WTC11 (cell line): Measurements from ENCODE around the gene VTN. TPM values are rescaled to one million over a fixed set of nuclear protein-coding genes. Genes with fewer than 3 reads are reported as not detected.

Experiments used
- ATAC-seq: fragments of 200-7000 bp; cut with Tn5 transposase; 2 replicates; pipeline ENCODE4 v1.10.0; 2021; ENCODE audit warnings: mild to moderate bottlenecking, moderate library complexity
- CTCF ChIA-PET: fragments of 300-600 bp; sonication (Branson Sonifier 250); formaldehyde crosslinking; loops from one replicate; lab custom pipeline; 2021; ENCODE audit warnings: antibody characterized with exemption; lab: Charles Lee
- POLR2A ChIA-PET: fragments of 350-600 bp; sonication (Branson Sonifier 250); formaldehyde crosslinking; loops from one replicate; lab custom pipeline; 2021; ENCODE audit warnings: antibody characterized with exemption; lab: Charles Lee
- DNase-seq: peaks from one replicate; pipeline ENCODE4 v3.0.0; 2021; ENCODE audit warnings: low spot score
- H3K27ac Mint-ChIP-seq: 2 replicates; pipeline ENCODE4 v1.8.0; 2021; ENCODE audit warnings: mixed read lengths
- H3K27me3 Mint-ChIP-seq: 2 replicates; pipeline ENCODE4 v1.8.0; 2021; ENCODE audit warnings: low read depth, mild to moderate bottlenecking, moderate library complexity, mixed read lengths
- H3K36me3 Mint-ChIP-seq: 2 replicates; pipeline ENCODE4 v1.8.0; 2021; ENCODE audit warnings: mixed read lengths
- H3K4me1 Mint-ChIP-seq: 2 replicates; pipeline ENCODE4 v1.8.0; 2022; ENCODE audit warnings: mixed read lengths
- H3K4me3 Mint-ChIP-seq: 2 replicates; pipeline ENCODE4 v1.8.0; 2021; ENCODE audit warnings: mild to moderate bottlenecking, moderate library complexity, mixed read lengths
- H3K9me3 Mint-ChIP-seq: 2 replicates; pipeline ENCODE4 v1.8.0; 2021; ENCODE audit warnings: mixed read lengths
- ARID4B ChIP-seq: sonication (generic); formaldehyde crosslinking; IDR thresholded peaks from 2 replicates; pipeline ENCODE4 v1.8.0; 2023; ENCODE audit warnings: missing genetic modification reagents, mild to moderate bottlenecking, borderline replicate concordance
- ATF2 ChIP-seq: sonication (generic); formaldehyde crosslinking; IDR thresholded peaks from 2 replicates; pipeline ENCODE4 v1.8.1; 2022; ENCODE audit warnings: low read depth, missing genetic modification reagents, borderline replicate concordance
- ATF3 ChIP-seq: sonication (generic); formaldehyde crosslinking; conservative IDR thresholded peaks from 2 replicates; pipeline ENCODE4 v1.8.1; 2022; ENCODE audit warnings: mild to moderate bottlenecking, missing genetic modification reagents
- CDX4 ChIP-seq: fragments of 250-450 bp; sonication (Bioruptor Pico); IDR thresholded peaks from 2 replicates; pipeline ENCODE4 v1.9.0; 2021; ENCODE audit warnings: moderate library complexity, mild to moderate bottlenecking, inconsistent platforms, borderline replicate concordance
- CREM ChIP-seq: sonication (generic); formaldehyde crosslinking; IDR thresholded peaks from 2 replicates; pipeline ENCODE4 v1.8.1; 2022; ENCODE audit warnings: mild to moderate bottlenecking, missing genetic modification reagents, moderate library complexity
- FOXP1 ChIP-seq: sonication (generic); formaldehyde crosslinking; IDR thresholded peaks from 2 replicates; pipeline ENCODE4 v1.8.0; 2022; ENCODE audit warnings: missing genetic modification reagents, mild to moderate bottlenecking, moderate library complexity, borderline replicate concordance
- GABPB1 ChIP-seq: sonication (generic); formaldehyde crosslinking; IDR thresholded peaks from 2 replicates; pipeline ENCODE4 v1.8.1; 2023; ENCODE audit warnings: mild to moderate bottlenecking, missing genetic modification reagents
- IRF1 ChIP-seq: sonication (generic); formaldehyde crosslinking; IDR thresholded peaks from 2 replicates; pipeline ENCODE4 v1.8.0; 2023; ENCODE audit warnings: missing genetic modification reagents
- JUN ChIP-seq: sonication (generic); formaldehyde crosslinking; IDR thresholded peaks from 2 replicates; pipeline ENCODE4 v1.8.0; 2023; ENCODE audit warnings: mild to moderate bottlenecking, missing genetic modification reagents
- KAT7 ChIP-seq: sonication (generic); formaldehyde crosslinking; IDR thresholded peaks from 2 replicates; pipeline ENCODE4 v1.8.1; 2023; ENCODE audit warnings: missing genetic modification reagents, mild to moderate bottlenecking, borderline replicate concordance
- RELA ChIP-seq: sonication (generic); formaldehyde crosslinking; IDR thresholded peaks from 2 replicates; pipeline ENCODE4 v1.8.1; 2022; ENCODE audit warnings: missing genetic modification reagents, mild to moderate bottlenecking, borderline replicate concordance
- RORB ChIP-seq: fragments of 250-450 bp; sonication (Bioruptor Pico); IDR thresholded peaks from 2 replicates; pipeline ENCODE4 v1.9.0; 2021; ENCODE audit warnings: mild to moderate bottlenecking
- SMAD4 ChIP-seq: sonication (generic); formaldehyde crosslinking; IDR thresholded peaks from 2 replicates; pipeline ENCODE4 v1.8.0; 2022; ENCODE audit warnings: mild to moderate bottlenecking, missing genetic modification reagents
- TCF7 ChIP-seq: sonication (generic); formaldehyde crosslinking; IDR thresholded peaks from 2 replicates; pipeline ENCODE4 v1.8.0; 2022; ENCODE audit warnings: mild to moderate bottlenecking, low read depth, missing genetic modification reagents, moderate library complexity
- TEAD1 ChIP-seq: sonication (generic); formaldehyde crosslinking; IDR thresholded peaks from 2 replicates; pipeline ENCODE4 v1.8.0; 2022; ENCODE audit warnings: mild to moderate bottlenecking, missing genetic modification reagents
- TP53 ChIP-seq: sonication (generic); formaldehyde crosslinking; IDR thresholded peaks from 2 replicates; pipeline ENCODE4 v1.8.1; 2023; ENCODE audit warnings: mild to moderate bottlenecking, missing genetic modification reagents
- ZBTB21 ChIP-seq: sonication (generic); formaldehyde crosslinking; IDR thresholded peaks from 2 replicates; pipeline ENCODE4 v1.8.1; 2023; ENCODE audit warnings: mild to moderate bottlenecking, missing genetic modification reagents, borderline replicate concordance
- ZNF121 ChIP-seq: sonication (generic); formaldehyde crosslinking; IDR thresholded peaks from 2 replicates; pipeline ENCODE4 v1.8.0; 2023; ENCODE audit warnings: missing genetic modification reagents
- ZNF138 ChIP-seq: sonication (generic); formaldehyde crosslinking; conservative IDR thresholded peaks from 2 replicates; pipeline ENCODE4 v1.8.1; 2022; ENCODE audit warnings: mild to moderate bottlenecking, moderate library complexity, missing genetic modification reagents
- ZSCAN18 ChIP-seq: fragments of 250-450 bp; sonication (Bioruptor Pico); IDR thresholded peaks from 2 replicates; pipeline ENCODE4 v2.1.2; 2022; ENCODE audit warnings: mild to moderate bottlenecking, moderate library complexity
- total RNA-seq: library from RNA; stranded (reverse); gene quantifications from 3 replicates; pipeline ENCODE4 v1.2.3, GENCODE V29; 2021

Gene VTN
- total RNA-seq, 1 experiment from 2014 or later: 1.6 TPM

GRCh38 chr17:28390984-28391383, 20.9 kb upstream of the VTN start:
- ChIA-PET CTCF (interaction anchor here (0.6 to 1.1 kb wide), 2 partner anchors 8 to 26 kb away, joined by 3 to 5 read pairs; no protein-coding TSS in a partner anchor), POLR2A (no interaction called here)
- Mint-ChIP-seq H3K27me3 (peaks cover 22% of the 10 kb centered on the region), H3K4me3 (no peak overlapping the region), H3K27ac (no peak overlapping the region), H3K4me1 (peaks cover 9% of the 10 kb centered on the region), H3K36me3 (peaks cover 10% of the 10 kb centered on the region), H3K9me3 (no peaks in the 10 kb centered on the region)
- ATAC-seq (no peak), DNase-seq (no peak)
- TF ChIP-seq CREM (no peak), RELA (CRISPR knock-in tag) (no peak), ZNF138 (CRISPR knock-in tag) (no peak), JUN (CRISPR knock-in tag) (no peak), ZNF121 (CRISPR knock-in tag) (no peak), IRF1 (CRISPR knock-in tag) (no peak), KAT7 (CRISPR knock-in tag) (no peak), TCF7 (CRISPR knock-in tag) (no peak), FOXP1 (CRISPR knock-in tag) (no peak), TEAD1 (no peak)

GRCh38 chr17:28390563-28390962, 20.5 kb upstream of the VTN start:
- no peak for DNase-seq
- Mint-ChIP-seq H3K27me3 (peaks cover 26% of the 10 kb centered on the region), H3K27ac (no peak overlapping the region)
- POLR2A ChIA-PET: no interaction called here
- CTCF ChIA-PET: interaction anchor here (1.1 kb wide), 1 partner anchor 26 kb away, joined by 3 read pairs; no protein-coding TSS in a partner anchor
- TF ChIP-seq RORB (CRISPR knock-in tag) (no peak), ZBTB21 (no peak), CDX4 (no peak), TEAD1 (no peak), SMAD4 (CRISPR knock-in tag) (no peak), ATF3 (no peak), KAT7 (CRISPR knock-in tag) (no peak), ATF2 (CRISPR knock-in tag) (no peak), GABPB1 (no peak), ZSCAN18 (CRISPR knock-in tag) (no peak), TP53 (CRISPR knock-in tag) (no peak), ARID4B (CRISPR knock-in tag) (no peak), ZNF121 (CRISPR knock-in tag) (no peak)
- TF ChIP-seq, all 79 proteins: peak for 0
- no peak overlapping the region for H3K4me3 Mint-ChIP-seq
- H3K9me3 Mint-ChIP-seq: no peaks in the 10 kb centered on the region
- H3K4me1 Mint-ChIP-seq: peaks cover 6% of the 10 kb centered on the region
- no peak for ATAC-seq
- H3K36me3 Mint-ChIP-seq: peaks cover 10% of the 10 kb centered on the region
